BLaER1 treated with 17β-estradiol and CSF1 and Interleukin-3, amounts not matched to agents 10 nM and 100 nM (cell line): Measurements from ENCODE around the gene AP1G2.
"Not testable (repeated sequence)": the region's sequence is repeated elsewhere in the genome, so short reads cannot be mapped to it uniquely, and the experiment has no call there.

Experiments used
- H3K27ac ChIP-seq, 11 experiments: shearing (Covaris generic); formaldehyde crosslinking; 2 replicates each; pipeline ENCODE4 v1.8.1; 2022
- H3K27me3 ChIP-seq, 11 experiments: shearing (Covaris generic); formaldehyde crosslinking; 2 replicates each; pipeline ENCODE4 v1.8.1; 2022
- H3K36me3 ChIP-seq, 11 experiments: shearing (Covaris generic); formaldehyde crosslinking; 2 replicates each; pipeline ENCODE4 v1.8.1; 2022
- H3K4me1 ChIP-seq, 10 experiments: shearing (Covaris generic); formaldehyde crosslinking; 2 replicates each; pipeline ENCODE4 v1.8.1; 2022
- H3K4me2 ChIP-seq, 11 experiments: shearing (Covaris generic); formaldehyde crosslinking; 2 replicates each; pipeline ENCODE4 v1.8.1; 2022
- H3K4me3 ChIP-seq, 10 experiments: shearing (Covaris generic); formaldehyde crosslinking; 2 replicates each; pipeline ENCODE4 v1.8.1; 2022
- H3K9ac ChIP-seq, 11 experiments: shearing (Covaris generic); formaldehyde crosslinking; 2 replicates each; pipeline ENCODE4 v1.8.1; 2022
- H3K9me3 ChIP-seq, 11 experiments: shearing (Covaris generic); formaldehyde crosslinking; replicated peaks in 1 of 11; 2 replicates each; pipeline ENCODE4 v1.8.1; 2022
- H4K20me1 ChIP-seq, 11 experiments: shearing (Covaris generic); formaldehyde crosslinking; 2 replicates each; pipeline ENCODE4 v1.8.1; 2022
- Cebpa-rat ChIP-seq, 11 experiments: shearing (Covaris generic); IDR thresholded peaks; 2 replicates each; pipeline ENCODE4 v1.8.1; 2022

Gene AP1G2

GRCh38 chr14:23567186-23568020, at the start of gene AP1G2:
Gene AP1G2 (minus strand): TSS chr14:23567791. CDS start chr14:23567314, 477 bp downstream.
- Histone ChIP-seq H3K9me3 (no peaks in the 10 kb centered on the region), H3K36me3 (peaks cover 31 to 38% (median 36%) of the 10 kb centered on the region in 11 experiments), H4K20me1 (peaks cover 6 to 45% (median 11%) of the 10 kb centered on the region in 11 experiments; a peak in 16 of 22 replicates), H3K9ac (peak within 1 kb of the TSS; percentile 71 to 88 (median 81)), H3K4me1 (peaks cover 53 to 75% (median 60%) of the 10 kb centered on the region in 10 experiments), H3K4me3 (peak within 1 kb of the TSS; percentile 62 to 88 (median 74)), H3K27ac (peak within 1 kb of the TSS; percentile 69 to 85 (median 78)), H3K27me3 (no peaks in the 10 kb centered on the region), H3K4me2 (peak within 1 kb of the TSS; percentile 84 to 98 (median 94))
- TF ChIP-seq Cebpa-rat (IDR thresholded peaks at IDR 0.05): no peak

- H4K20me1 ChIP-seq: no peaks in the 10 kb centered on the region
- no peak for TF ChIP-seq Cebpa-rat (IDR thresholded peaks at IDR 0.05)
- no peak overlapping the region for H3K4me3 ChIP-seq
- no peak overlapping the region for H3K9ac ChIP-seq
- H3K27ac ChIP-seq: no peak overlapping the region
- no peaks in the 10 kb centered on the region for H3K27me3 ChIP-seq
- H3K9me3 ChIP-seq: 0 out of 22 replicates have a peak, but pooled peaks cover 0 to 3% (median 0%) of the 10 kb centered on the region in 11 experiments
- no peaks in the 10 kb centered on the region for H3K36me3 ChIP-seq
- H3K4me1 ChIP-seq: peaks cover 4 to 23% (median 15%) of the 10 kb centered on the region in 10 experiments
- H3K4me2 ChIP-seq: peak overlapping the region in 5 of 11 experiments; percentile 18 to 78 (median 66); a peak in 9 of 22 replicates
Observed at GRCh38 chr14:23615856-23616255, 48.3 kb upstream of the AP1G2 start.

DNA sequence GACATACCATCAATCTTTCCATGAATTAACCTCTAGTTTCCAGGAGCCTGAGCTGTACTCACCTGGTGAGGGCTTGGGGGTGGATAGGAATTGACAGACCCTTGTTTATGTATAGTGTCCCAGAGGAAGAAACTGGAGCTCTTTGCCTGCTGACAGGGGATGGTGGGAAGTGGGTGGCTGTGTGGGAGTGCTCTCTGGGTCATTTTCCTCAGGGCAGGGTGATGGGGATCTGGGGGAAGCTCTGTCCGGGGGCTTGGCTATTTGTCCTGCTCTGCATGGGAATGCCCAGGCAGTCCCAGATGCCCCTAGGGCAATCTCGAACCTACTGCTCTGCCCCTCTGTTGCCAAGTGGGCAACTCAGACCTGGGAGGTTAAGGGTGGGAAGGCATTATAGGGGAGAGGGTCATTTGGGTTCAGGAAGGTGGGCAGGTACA, 46.8 kb upstream of the AP1G2 start:
- Histone ChIP-seq H3K4me1 (peaks cover 19 to 35% (median 29%) of the 10 kb centered on the region in 10 experiments), H3K4me2 (no peak overlapping the region), H3K9me3 (peaks cover 4 to 9% (median 7%) of the 10 kb centered on the region in 11 experiments; a peak in 20 of 22 replicates), H3K27me3 (no peaks in the 10 kb centered on the region), H3K4me3 (no peak overlapping the region), H3K9ac (no peak overlapping the region), H3K27ac (no peak overlapping the region), H3K36me3 (no peaks in the 10 kb centered on the region; a peak in 1 of 22 replicates), H4K20me1 (no peaks in the 10 kb centered on the region)
- TF ChIP-seq Cebpa-rat (IDR thresholded peaks at IDR 0.05): no peak

GRCh38 chr14:23613242-23614070, 45.9 kb upstream of the AP1G2 start:
- no peak overlapping the region for H3K9ac ChIP-seq

DNA sequence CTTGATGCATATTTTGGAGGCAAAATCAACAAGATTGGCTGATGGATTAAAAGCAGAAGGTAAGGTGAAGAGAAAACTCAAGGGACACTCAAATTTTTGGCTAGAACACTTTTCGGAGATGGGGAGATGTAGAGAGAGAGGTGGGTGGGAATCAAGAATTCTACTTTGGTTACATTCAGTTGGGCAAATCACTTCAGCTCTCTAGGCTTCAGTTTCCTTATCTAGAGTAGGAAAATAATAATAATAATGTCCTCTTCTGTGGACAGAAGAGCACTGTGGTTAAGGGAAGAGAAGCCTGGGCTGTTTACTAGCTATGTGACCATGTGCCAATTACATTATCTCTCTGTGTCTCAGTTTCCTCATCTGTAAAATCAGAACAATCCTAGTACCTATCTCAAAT, 45.2 kb upstream of the AP1G2 start:
- peaks cover 19 to 35% (median 29%) of the 10 kb centered on the region in 10 experiments for H3K4me1 ChIP-seq

More at GRCh38 chr14:23613242-23614070, 45.9 kb upstream of the AP1G2 start:
- no peak overlapping the region for H3K4me2 ChIP-seq
- no peak for TF ChIP-seq Cebpa-rat (IDR thresholded peaks at IDR 0.05)
- no peaks in the 10 kb centered on the region for H4K20me1 ChIP-seq
- no peaks in the 10 kb centered on the region; a peak in 1 of 22 replicates for H3K36me3 ChIP-seq
- no peak overlapping the region for H3K4me3 ChIP-seq
- peaks cover 12 to 19% (median 17%) of the 10 kb centered on the region in 11 experiments; a peak in 21 of 22 replicates for H3K9me3 ChIP-seq
- peaks cover 19 to 35% (median 29%) of the 10 kb centered on the region in 10 experiments for H3K4me1 ChIP-seq
- no peaks in the 10 kb centered on the region for H3K27me3 ChIP-seq
- H3K27ac ChIP-seq: no peak overlapping the region

GRCh38 chr14:23612354-23612732, 44.8 kb upstream of the AP1G2 start:
- H3K4me1 ChIP-seq: peaks cover 19 to 35% (median 29%) of the 10 kb centered on the region in 10 experiments
- H3K9me3 ChIP-seq: peaks cover 12 to 27% (median 19%) of the 10 kb centered on the region in 11 experiments; a peak in 21 of 22 replicates
- H3K4me3 ChIP-seq: no peak overlapping the region
- no peaks in the 10 kb centered on the region for H3K27me3 ChIP-seq
- TF ChIP-seq Cebpa-rat (IDR thresholded peaks at IDR 0.05): no peak
- H3K27ac ChIP-seq: no peak overlapping the region
- no peak overlapping the region for H3K9ac ChIP-seq
- no peaks in the 10 kb centered on the region for H4K20me1 ChIP-seq
- no peaks in the 10 kb centered on the region; a peak in 1 of 22 replicates for H3K36me3 ChIP-seq
- H3K4me2 ChIP-seq: no peak overlapping the region

More for the DNA sequence above, 45.2 kb upstream of the AP1G2 start:
- no peaks in the 10 kb centered on the region for H4K20me1 ChIP-seq
- H3K9ac ChIP-seq: no peak overlapping the region
- no peaks in the 10 kb centered on the region for H3K27me3 ChIP-seq
- no peak overlapping the region for H3K4me3 ChIP-seq
- no peak overlapping the region for H3K4me2 ChIP-seq
- H3K9me3 ChIP-seq: peaks cover 12 to 23% (median 19%) of the 10 kb centered on the region in 11 experiments; a peak in 21 of 22 replicates
- H3K36me3 ChIP-seq: no peaks in the 10 kb centered on the region; a peak in 1 of 22 replicates
- H3K27ac ChIP-seq: no peak overlapping the region
- no peak for TF ChIP-seq Cebpa-rat (IDR thresholded peaks at IDR 0.05)

GRCh38 chr14:23610815-23611289, 43.3 kb upstream of the AP1G2 start:
- Histone ChIP-seq H3K4me2 (peak overlapping the region; percentile 36 to 80 (median 62); a peak in 21 of 22 replicates), H3K36me3 (no peaks in the 10 kb centered on the region; a peak in 1 of 22 replicates), H3K9me3 (peaks cover 12 to 28% (median 19%) of the 10 kb centered on the region in 11 experiments; a peak in 21 of 22 replicates), H3K4me3 (no peak overlapping the region), H4K20me1 (no peaks in the 10 kb centered on the region), H3K4me1 (peaks cover 18 to 33% (median 25%) of the 10 kb centered on the region in 10 experiments), H3K27ac (peak overlapping the region in 7 of 11 experiments; percentile 20 to 61 (median 52); a peak in 12 of 22 replicates), H3K9ac (peak overlapping the region in 1 of 11 experiments; percentile 25; a peak in 1 of 22 replicates), H3K27me3 (no peaks in the 10 kb centered on the region)
- no peak for TF ChIP-seq Cebpa-rat (IDR thresholded peaks at IDR 0.05)

GRCh38 chr14:23610090-23610814, 42.7 kb upstream of the AP1G2 start:
- peak overlapping the region in 4 of 11 experiments; percentile 22 to 31 (median 24); a peak in 4 of 22 replicates for H3K9ac ChIP-seq
- peak overlapping the region; percentile 36 to 80 (median 62) for H3K4me2 ChIP-seq

GRCh38 chr14:23609411-23610089, 42.0 kb upstream of the AP1G2 start:
- Histone ChIP-seq H3K4me3 (peak overlapping the region in 2 of 10 experiments; percentile 10 to 21; a peak in 2 of 20 replicates), H3K4me2 (peak overlapping the region; percentile 36 to 80 (median 62)), H3K27ac (peak overlapping the region in 6 of 11 experiments; percentile 26 to 61 (median 49); a peak in 9 of 22 replicates), H3K4me1 (peaks cover 17 to 29% (median 20%) of the 10 kb centered on the region in 10 experiments), H3K9me3 (peaks cover 12 to 28% (median 19%) of the 10 kb centered on the region in 11 experiments; a peak in 21 of 22 replicates), H3K9ac (0 out of 22 replicates have a peak overlapping the region, but pooled peaks of 1 of the 11 experiments have one; percentile 24)
- not testable (repeated sequence) for H4K20me1 ChIP-seq, H3K36me3 ChIP-seq, H3K27me3 ChIP-seq

More at GRCh38 chr14:23610090-23610814, 42.7 kb upstream of the AP1G2 start:
- Histone ChIP-seq H3K4me1 (peaks cover 18 to 33% (median 21%) of the 10 kb centered on the region in 10 experiments), H3K27ac (peak overlapping the region in 8 of 11 experiments; percentile 20 to 61 (median 49); a peak in 16 of 22 replicates), H3K4me3 (peak overlapping the region in 2 of 10 experiments; percentile 10 to 21; a peak in 2 of 20 replicates), H3K27me3 (no peaks in the 10 kb centered on the region), H3K9me3 (peaks cover 12 to 28% (median 19%) of the 10 kb centered on the region in 11 experiments; a peak in 21 of 22 replicates), H4K20me1 (no peaks in the 10 kb centered on the region), H3K36me3 (no peaks in the 10 kb centered on the region; a peak in 1 of 22 replicates)
- no peak for TF ChIP-seq Cebpa-rat (IDR thresholded peaks at IDR 0.05)
